Ishikawa (cell line): Measurements from ENCODE around the gene SCAPER.

ENCODE experiments used
- CEBPB ChIP-seq: IDR thresholded peaks from 2 replicates; pipeline ENCODE4 v1.6.1; 2012
- CREB1 ChIP-seq: IDR thresholded peaks from 2 replicates; pipeline ENCODE4 v1.6.1; 2012; ENCODE audit warnings: low read depth
- EGR1 ChIP-seq: IDR thresholded peaks from 2 replicates; pipeline ENCODE4 v1.6.1; 2012
- EP300 ChIP-seq: IDR thresholded peaks from 2 replicates; pipeline ENCODE4 v1.6.1; 2012; ENCODE audit warnings: borderline replicate concordance
- FOXM1 ChIP-seq: IDR thresholded peaks from 2 replicates; pipeline ENCODE4 v1.6.1; 2012; ENCODE audit warnings: low read depth, borderline replicate concordance
- MAX ChIP-seq: IDR thresholded peaks from 2 replicates; pipeline ENCODE4 v1.6.1; 2012
- NFIC ChIP-seq: IDR thresholded peaks from 2 replicates; pipeline ENCODE4 v1.6.1; 2012
- RAD21 ChIP-seq: IDR thresholded peaks from 2 replicates; pipeline ENCODE4 v1.6.1; 2012; ENCODE audit warnings: low read depth
- REST ChIP-seq: IDR thresholded peaks from 2 replicates; pipeline ENCODE4 v1.6.1; 2012; ENCODE audit warnings: low read depth, mild to moderate bottlenecking
- TAF1 ChIP-seq: IDR thresholded peaks from 2 replicates; pipeline ENCODE4 v1.6.1; 2012; ENCODE audit warnings: low read depth, mild to moderate bottlenecking
- TCF12 ChIP-seq: IDR thresholded peaks from 2 replicates; pipeline ENCODE4 v1.6.1; 2012; ENCODE audit warnings: low read depth
- TEAD4 ChIP-seq: IDR thresholded peaks from 2 replicates; pipeline ENCODE4 v1.6.1; 2012
- USF1 ChIP-seq: IDR thresholded peaks from 2 replicates; pipeline ENCODE4 v1.6.1; 2012
- YY1 ChIP-seq: IDR thresholded peaks from 2 replicates; pipeline ENCODE4 v1.6.1; 2012; ENCODE audit warnings: low read depth
- ZBTB7A ChIP-seq: IDR thresholded peaks from 2 replicates; pipeline ENCODE4 v1.6.1; 2012; ENCODE audit warnings: low read depth

Gene SCAPER

GRCh38 chr15:76795217-76795616 is 109.9 kb downstream of the SCAPER start:
- TF ChIP-seq NFIC (0 out of 2 replicates have a peak, but pooled peaks have one; percentile 39), FOXM1 (no peak), USF1 (no peak), TEAD4 (no peak), CREB1 (no peak)

- TF ChIP-seq FOXM1: no peak
- TF ChIP-seq ZBTB7A: no peak
- no peak for TF ChIP-seq TCF12
- TF ChIP-seq USF1: no peak
- no peak for TF ChIP-seq NFIC
- TF ChIP-seq RAD21: no peak
- no peak for TF ChIP-seq YY1
- no peak for TF ChIP-seq EP300
- no peak for TF ChIP-seq REST
- TF ChIP-seq TEAD4: no peak
- TF ChIP-seq TAF1: no peak
- TF ChIP-seq MAX: no peak
- no peak for TF ChIP-seq CEBPB
- no peak for TF ChIP-seq CREB1
- no peak for TF ChIP-seq EGR1
These were observed 112.0 kb downstream of the SCAPER start for GRCh38 chr15:76793162-76793561.

GRCh38 chr15:76791511-76791910 is 113.6 kb downstream of the SCAPER start:
- no peak for TF ChIP-seq TCF12
- no peak for TF ChIP-seq CEBPB
- no peak for TF ChIP-seq TEAD4
- TF ChIP-seq RAD21: no peak
- no peak for TF ChIP-seq REST
- no peak for TF ChIP-seq EP300
- no peak for TF ChIP-seq YY1
- no peak for TF ChIP-seq FOXM1
- TF ChIP-seq USF1: no peak
- TF ChIP-seq ZBTB7A: no peak
- no peak for TF ChIP-seq NFIC
- no peak for TF ChIP-seq CREB1
- TF ChIP-seq EGR1: no peak
- TF ChIP-seq TAF1: no peak
- no peak for TF ChIP-seq MAX

- TF ChIP-seq TAF1 (no peak), EGR1 (no peak), CREB1 (no peak), TCF12 (no peak), CEBPB (no peak), RAD21 (no peak), ZBTB7A (no peak), NFIC (no peak)
These were observed 117.9 kb downstream of the SCAPER start for GRCh38 chr15:76787273-76787672.

- TF ChIP-seq EP300: no peak
These were observed 128.2 kb downstream of the SCAPER start for GRCh38 chr15:76776969-76777368.

- TF ChIP-seq TCF12 (no peak), REST (no peak), YY1 (no peak), MAX (no peak), USF1 (no peak), EGR1 (no peak)
These were observed 128.7 kb downstream of the SCAPER start for GRCh38 chr15:76776480-76776879.
